Breast epithelium (tissue), 4 donors: Measurements from ENCODE around the gene TEN1. TPM values are rescaled to one million over a fixed set of nuclear protein-coding genes. Genes with fewer than 3 reads are reported as not detected.
A peak's percentile ranks its signal among the peaks of the same experiment; 100 is the strongest.

Experiments used
- DNase-seq, 2 donors: peaks; one replicate each; pipeline ENCODE4 v3.0.0-alpha.2; 2019; ENCODE audit warnings: low spot score in 2 of 2
- H3K27ac ChIP-seq, 2 donors: fragments of 200-600 bp; sonication (generic) in 1 of 2; one replicate each; pipeline ENCODE4 v1.5.1; 2016 to 2019; ENCODE audit warnings: mild to moderate bottlenecking in 1 of 2
- H3K27me3 ChIP-seq, 2 donors: fragments of 200-600 bp; sonication (generic) in 1 of 2; one replicate each; pipeline versions ENCODE4 v1.5.1 to v1.6.0; 2017 to 2019; ENCODE audit warnings: control low read depth in 1 of 2, mild to moderate bottlenecking in 1 of 2
- H3K36me3 ChIP-seq: fragments of 200-600 bp; one replicate; pipeline ENCODE4 v1.5.1; 2019
- H3K4me1 ChIP-seq, 2 donors: fragments of 200-600 bp; sonication (generic); one replicate each; pipeline ENCODE4 v1.5.1; 2016 to 2019; ENCODE audit warnings: control low read depth in 1 of 2
- H3K4me3 ChIP-seq, 3 donors: fragments of 200-600 bp; sonication (generic); 1 replicate in 2 of 3; 2 replicates in 1 of 3; pipeline ENCODE4 v1.5.1; 2016 to 2019; ENCODE audit warnings: mild to moderate bottlenecking in 3 of 3, moderate library complexity in 2 of 3
- H3K9me3 ChIP-seq, 2 donors: fragments of 200-600 bp; sonication (generic) in 1 of 2; one replicate each; pipeline ENCODE4 v1.5.1; 2016 to 2019; ENCODE audit warnings: control low read depth in 1 of 2
- POLR2A ChIP-seq: fragments of 450-650 bp; IDR thresholded peaks from one replicate; pipeline ENCODE4 v1.6.1; 2016; ENCODE audit warnings: antibody characterized with exemption, mild to moderate bottlenecking, moderate library complexity
- POLR2AphosphoS5 ChIP-seq, 3 donors: sonication (generic); formaldehyde crosslinking; IDR thresholded peaks; one replicate each; pipeline ENCODE4 v1.6.1; 2017; ENCODE audit warnings: antibody characterized with exemption in 3 of 3
- intact Hi-C: fragments of 100-400 bp; cut with DNase I; formaldehyde crosslinking; loops from one replicate; pipeline ENCODE4 v1.15.1; 2023; ENCODE audit warnings: low total_unique reads
- total RNA-seq, 3 donors: library from RNA; depleted of rRNA; stranded (reverse); fragments of >200 nt; gene quantifications; one replicate each; pipeline ENCODE4 v1.1.0, GENCODE V29; 2016
- TF ChIP-seq, protein P1 (sequence below), 3 donors: fragments of 450-650 bp; IDR thresholded peaks; one replicate each; pipeline ENCODE4 v1.5.1; 2016 to 2017; ENCODE audit warnings: antibody characterized with exemption in 3 of 3, mild to moderate bottlenecking in 3 of 3, moderate library complexity in 3 of 3

Gene TEN1
- total RNA-seq, 3 donors from 2014 or later = 16.7 to 30.2 (median 26.8) TPM

DNA sequence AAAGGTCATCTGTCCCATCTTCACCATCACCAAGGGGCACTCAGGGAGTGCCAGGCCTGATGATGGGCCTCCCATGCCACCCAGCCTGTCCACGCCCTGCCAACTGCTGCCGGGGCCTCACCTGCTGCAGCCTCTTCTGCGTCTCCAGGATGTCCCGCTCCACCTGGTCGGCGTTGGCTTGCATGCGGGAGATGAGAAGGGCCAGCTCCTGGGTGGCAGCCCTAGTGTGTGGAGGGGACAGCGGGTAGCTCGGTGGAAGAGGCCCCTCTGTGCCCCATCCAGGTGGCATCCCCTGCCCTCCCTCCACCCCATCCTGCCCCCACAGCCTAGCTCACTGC lies 44.8 kb downstream of the TEN1 start:
- no peaks in the 10 kb centered on the region for H3K4me1 ChIP-seq
- no peak overlapping the region for H3K4me3 ChIP-seq
- intact Hi-C loops = no loop called here
- H3K27ac ChIP-seq = no peak overlapping the region
- TF ChIP-seq POLR2AphosphoS5 (IDR thresholded peaks at IDR 0.05) (no peak), POLR2A (no peak)
- TF ChIP-seq, protein P1, sequence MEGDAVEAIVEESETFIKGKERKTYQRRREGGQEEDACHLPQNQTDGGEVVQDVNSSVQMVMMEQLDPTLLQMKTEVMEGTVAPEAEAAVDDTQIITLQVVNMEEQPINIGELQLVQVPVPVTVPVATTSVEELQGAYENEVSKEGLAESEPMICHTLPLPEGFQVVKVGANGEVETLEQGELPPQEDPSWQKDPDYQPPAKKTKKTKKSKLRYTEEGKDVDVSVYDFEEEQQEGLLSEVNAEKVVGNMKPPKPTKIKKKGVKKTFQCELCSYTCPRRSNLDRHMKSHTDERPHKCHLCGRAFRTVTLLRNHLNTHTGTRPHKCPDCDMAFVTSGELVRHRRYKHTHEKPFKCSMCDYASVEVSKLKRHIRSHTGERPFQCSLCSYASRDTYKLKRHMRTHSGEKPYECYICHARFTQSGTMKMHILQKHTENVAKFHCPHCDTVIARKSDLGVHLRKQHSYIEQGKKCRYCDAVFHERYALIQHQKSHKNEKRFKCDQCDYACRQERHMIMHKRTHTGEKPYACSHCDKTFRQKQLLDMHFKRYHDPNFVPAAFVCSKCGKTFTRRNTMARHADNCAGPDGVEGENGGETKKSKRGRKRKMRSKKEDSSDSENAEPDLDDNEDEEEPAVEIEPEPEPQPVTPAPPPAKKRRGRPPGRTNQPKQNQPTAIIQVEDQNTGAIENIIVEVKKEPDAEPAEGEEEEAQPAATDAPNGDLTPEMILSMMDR (IDR thresholded peaks at IDR 0.05) = no peak
- no peaks in the 10 kb centered on the region for H3K9me3 ChIP-seq
- no peaks in the 10 kb centered on the region for H3K27me3 ChIP-seq
- no peaks in the 10 kb centered on the region for H3K36me3 ChIP-seq
- DNase-seq = no peak

DNA sequence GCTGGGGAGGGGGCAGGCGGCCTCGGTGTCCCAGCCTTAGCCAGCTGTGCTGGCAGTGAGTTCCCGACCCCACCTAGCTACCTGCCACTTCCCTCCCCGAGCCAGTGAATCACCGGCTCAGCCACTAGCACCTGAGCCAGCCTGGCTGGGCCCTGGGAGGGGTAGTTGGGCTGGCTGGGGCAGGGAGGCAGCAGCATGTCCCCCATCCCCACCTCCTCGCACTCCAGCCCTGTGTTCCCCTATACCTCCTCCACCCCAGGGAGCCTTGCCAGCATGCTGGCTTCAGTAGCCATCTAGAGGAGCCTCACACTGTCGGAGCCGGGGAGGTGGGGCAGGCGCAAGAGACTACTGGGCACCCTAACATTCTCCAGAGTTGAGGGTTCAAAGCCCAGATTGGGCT lies 45.3 kb downstream of the TEN1 start:
- intact Hi-C loops = no loop called here
- Histone ChIP-seq H3K36me3 (no peaks in the 10 kb centered on the region), H3K4me3 (no peak overlapping the region), H3K27ac (no peak overlapping the region), H3K27me3 (no peaks in the 10 kb centered on the region), H3K9me3 (no peaks in the 10 kb centered on the region), H3K4me1 (no peaks in the 10 kb centered on the region)
- DNase-seq = no peak
- TF ChIP-seq, protein P1 (IDR thresholded peaks at IDR 0.05) = no peak
- no peak for TF ChIP-seq POLR2AphosphoS5 (IDR thresholded peaks at IDR 0.05)

DNA sequence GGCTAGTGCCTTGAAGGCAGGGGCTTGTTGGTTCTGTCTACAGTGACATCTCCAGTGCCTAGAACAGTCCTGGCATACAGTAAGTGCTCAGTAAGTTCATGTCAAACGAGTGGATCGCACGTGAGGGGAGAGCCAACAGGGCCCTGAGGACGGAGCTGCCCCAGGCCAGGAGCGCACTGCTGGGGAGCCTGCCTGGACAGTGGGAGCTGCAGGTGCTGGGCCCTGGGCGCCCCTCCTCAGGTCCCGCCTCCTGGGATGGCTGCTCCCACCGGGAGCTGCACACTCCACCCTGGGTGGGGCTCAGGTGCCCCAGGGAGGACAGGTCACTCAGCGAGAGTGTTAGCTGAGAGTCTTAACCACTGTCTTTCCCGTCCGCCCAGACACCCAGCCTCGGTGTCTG lies 46.3 kb downstream of the TEN1 start:
- Histone ChIP-seq H3K4me1 (no peaks in the 10 kb centered on the region), H3K27me3 (no peaks in the 10 kb centered on the region), H3K27ac (no peak overlapping the region), H3K9me3 (no peaks in the 10 kb centered on the region), H3K4me3 (no peak overlapping the region), H3K36me3 (no peaks in the 10 kb centered on the region)
- DNase-seq = no peak
- intact Hi-C loops = no loop called here
- no peak for TF ChIP-seq POLR2A

DNA sequence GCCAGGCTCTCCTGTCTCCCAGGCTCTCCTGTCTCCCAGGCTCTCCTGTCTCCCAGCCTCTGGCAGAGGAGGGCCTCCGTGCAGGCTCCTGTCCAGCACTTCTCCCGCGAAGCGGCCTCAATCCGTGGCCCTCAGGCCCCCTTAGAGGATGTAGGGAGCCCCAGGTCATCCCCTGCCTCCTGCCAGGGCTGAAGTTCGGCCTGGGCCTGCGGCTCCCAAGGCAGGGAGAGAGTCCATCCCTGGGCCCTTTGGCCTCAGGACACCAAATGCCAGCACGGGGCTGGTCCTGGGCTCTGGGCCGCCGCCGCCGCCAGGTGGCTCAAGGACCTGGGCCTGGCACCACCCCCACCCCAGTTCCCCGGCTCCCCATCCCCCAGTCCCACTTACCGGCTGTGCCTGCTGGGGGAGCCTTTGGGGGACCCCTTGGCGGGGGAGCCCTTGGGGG lies 47.7 kb downstream of the TEN1 start:
- intact Hi-C loops = no loop called here
- no peak for DNase-seq
- no peak for TF ChIP-seq POLR2A
- TF ChIP-seq POLR2AphosphoS5 (IDR thresholded peaks at IDR 0.05) = no peak
- TF ChIP-seq, protein P1 (IDR thresholded peaks at IDR 0.05) = no peak
- Histone ChIP-seq H3K36me3 (no peaks in the 10 kb centered on the region), H3K27me3 (no peaks in the 10 kb centered on the region), H3K4me1 (no peaks in the 10 kb centered on the region), H3K4me3 (peak overlapping the region in 2 of 3 donors; percentile 43 to 58), H3K27ac (peak overlapping the region; percentile 50 to 66), H3K9me3 (no peaks in the 10 kb centered on the region)

DNA sequence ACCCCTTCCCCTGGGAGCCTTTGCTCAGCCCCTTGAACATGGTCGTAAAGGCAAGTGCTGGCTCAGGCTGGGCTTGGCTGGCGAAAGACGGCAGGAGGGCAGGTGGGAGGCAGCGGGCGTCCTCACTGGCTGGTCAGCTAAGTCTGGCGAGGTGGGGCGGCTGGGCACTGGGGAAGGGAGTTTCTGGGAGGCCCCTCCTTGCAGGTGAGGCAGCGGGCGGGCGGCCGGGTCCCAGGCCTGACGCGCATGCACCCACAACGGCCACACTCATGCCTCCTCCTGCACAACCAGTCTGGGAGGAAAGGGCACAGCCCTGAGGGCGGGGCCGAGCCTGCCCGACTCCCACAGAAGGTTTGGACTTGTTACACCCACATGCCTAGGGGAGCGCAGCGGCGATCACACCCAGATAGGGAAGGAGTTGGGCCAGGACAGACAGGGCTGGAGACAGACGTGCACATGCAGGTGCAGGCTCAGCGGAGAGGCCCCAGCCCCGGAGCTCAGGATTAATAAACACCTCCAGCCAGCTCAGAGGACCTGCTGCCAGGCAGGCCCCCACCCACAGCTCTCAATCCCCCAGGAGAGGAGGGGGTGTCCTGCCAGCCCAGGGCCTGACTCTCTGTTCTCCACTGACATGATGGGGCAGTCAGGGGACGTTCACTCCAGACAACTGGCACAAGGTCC lies 48.3 kb downstream of the TEN1 start, which contains the start of gene EVPL:
Gene EVPL, minus strand, starts transcription at position 148 of the 681 bp plus-strand sequence. Its CDS starts 108 bp downstream, at position 40.
- Histone ChIP-seq H3K27me3 (no peaks in the 10 kb centered on the region), H3K27ac (peak within 1 kb of the TSS; percentile 50 to 66), H3K9me3 (no peaks in the 10 kb centered on the region), H3K4me3 (peak within 1 kb of the TSS in 2 of 3 donors; percentile 43 to 58), H3K4me1 (no peaks in the 10 kb centered on the region), H3K36me3 (no peaks in the 10 kb centered on the region)
- DNase-seq = peak; percentile 71 to 82
- intact Hi-C loops = no loop called here
- TF ChIP-seq POLR2A = no peak

DNA sequence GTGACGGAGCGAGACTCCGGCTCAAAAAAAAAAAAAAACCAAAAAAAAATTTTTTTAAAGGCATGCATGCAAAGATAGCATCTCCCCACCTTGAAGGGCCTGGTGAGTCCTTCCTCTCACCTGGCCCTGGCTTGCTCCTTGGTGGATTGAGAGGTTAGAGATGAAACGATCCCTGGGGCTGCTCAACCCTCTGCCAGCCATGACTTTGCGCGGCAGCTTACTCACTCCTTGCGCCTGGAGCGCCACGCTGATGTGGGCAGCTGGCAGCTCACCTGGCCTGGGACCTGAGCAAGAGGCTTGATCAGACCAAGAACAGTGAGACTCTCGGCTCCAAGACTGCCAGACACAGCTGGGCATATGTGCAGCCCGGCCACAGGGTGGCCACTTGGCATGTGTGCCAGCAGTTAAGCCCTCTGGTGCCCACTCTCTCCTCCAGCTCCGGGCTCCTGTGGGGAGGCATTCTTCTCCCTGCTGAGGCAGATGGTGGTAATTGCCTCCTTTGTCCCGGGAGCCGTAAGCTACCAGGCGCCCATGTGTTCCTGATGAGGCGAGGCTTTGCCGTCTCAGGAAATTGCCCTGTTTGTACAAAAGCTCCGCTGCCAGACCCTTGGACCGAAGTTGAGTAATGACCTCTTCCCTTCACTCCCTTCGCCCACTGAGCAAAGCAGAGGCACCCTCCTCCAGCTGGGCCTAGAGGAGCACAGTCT lies 53.2 kb downstream of the TEN1 start:
- H3K36me3 ChIP-seq = no peaks in the 10 kb centered on the region
- no peaks in the 10 kb centered on the region for H3K9me3 ChIP-seq
- no peak overlapping the region for H3K27ac ChIP-seq
- intact Hi-C loops = no loop called here
- H3K4me3 ChIP-seq = no peak overlapping the region
- no peaks in the 10 kb centered on the region for H3K4me1 ChIP-seq
- no peak for TF ChIP-seq POLR2A
- TF ChIP-seq, protein P1 (IDR thresholded peaks at IDR 0.05) = no peak
- no peak for DNase-seq
- H3K27me3 ChIP-seq = no peaks in the 10 kb centered on the region
